ENCODE data around the gene GRK1. TPM values are rescaled to one million over a fixed set of nuclear protein-coding genes. Genes with fewer than 3 reads are reported as not detected.

GRK1 gene
- total and polyA plus RNA-seq, 2 of the 4 experiments (the other 2 are of a cell fraction) = not detected

DNA sequence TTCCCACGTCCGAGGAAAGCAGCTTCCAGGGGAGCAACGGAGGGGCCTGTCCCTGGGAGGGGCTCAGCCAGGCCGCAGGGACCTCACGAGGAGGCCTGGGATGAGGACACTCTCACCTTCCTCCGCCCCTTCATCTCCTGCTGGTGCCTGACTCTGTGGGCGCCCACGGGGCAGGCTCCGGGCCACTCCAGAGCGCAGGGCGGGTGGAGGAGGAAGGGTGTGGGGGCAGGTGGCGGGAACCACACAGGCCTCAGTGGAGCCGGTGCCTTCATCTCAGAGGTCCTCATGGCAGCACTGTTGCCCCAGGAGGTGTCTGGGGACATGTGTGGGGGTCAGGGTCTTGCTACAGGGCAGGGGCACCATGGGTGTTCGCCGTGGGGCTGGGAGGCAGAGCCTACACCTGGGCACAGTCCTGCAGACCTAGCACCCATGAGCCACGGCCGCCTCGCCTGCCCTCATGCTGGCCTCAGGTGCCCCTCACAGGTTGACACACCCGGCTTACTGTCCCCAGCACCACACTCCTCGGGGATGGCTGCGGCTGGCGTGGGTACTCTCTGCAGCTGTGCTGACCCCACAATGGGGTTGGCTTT is 81.9 kb downstream of the GRK1 start:
- Histone ChIP-seq H3K4me3 (ENCODE audit: insufficient read depth, low read depth, low read length) (no peak overlapping the region), H4K20me1 (ENCODE audit: insufficient read depth, low read length) (peaks cover 4% of the 10 kb centered on the region; the same call in 1 of the 2 replicates), H3K23ac (ENCODE audit: low read depth, low read length) (no peak overlapping the region), H4K91ac (ENCODE audit: insufficient read depth, low read depth, low read length) (no peak overlapping the region), H3K4me1 (ENCODE audit: control insufficient read depth, insufficient read depth, low read length) (no peaks in the 10 kb centered on the region), H2BK120ac (ENCODE audit: low read depth, low read length) (no peak overlapping the region), H3K9me1 (ENCODE audit: insufficient read depth, low read length) (0 out of 2 replicates have a peak, but pooled peaks cover 5% of the 10 kb centered on the region), H3K27ac (ENCODE audit: insufficient read depth, low read length) (no peak overlapping the region), H2AK9ac (replicated peaks; ENCODE audit: low read depth, low read length, poor library complexity) (no peak overlapping the region), H4K5ac (ENCODE audit: low read depth, low read length) (no peak overlapping the region), H3K9me3 (ENCODE audit: control insufficient read depth, insufficient read depth, low read length) (no peaks in the 10 kb centered on the region), H3K36me3 (ENCODE audit: control insufficient read depth, insufficient read depth, low read length) (no peaks in the 10 kb centered on the region), H2AFZ (replicated peaks; ENCODE audit: low read length, poor library complexity) (no peak overlapping the region), H3K79me1 (ENCODE audit: low read depth in 1 of 2, low read length in 2 of 2) (no peaks in the 10 kb centered on the region), H4K8ac (ENCODE audit: low read depth in 2 of 2, low read length in 2 of 2) (no peak overlapping the region), H3K14ac (replicated peaks; ENCODE audit: low read depth, low read length) (no peak overlapping the region), H3K9ac (ENCODE audit: low read depth, low read length) (no peak overlapping the region), H2AK5ac (ENCODE audit: low read depth, low read length) (no peak overlapping the region), H3K4me2 (ENCODE audit: low read depth, low read length) (no peak overlapping the region), H3K18ac (ENCODE audit: low read depth, low read length) (no peak overlapping the region), H2BK15ac (ENCODE audit: low read depth, low read length) (no peak overlapping the region), H2BK20ac (ENCODE audit: low read depth, low read length) (no peak overlapping the region), H3K56ac (ENCODE audit: extremely low read depth, insufficient read depth, low read length) (no peak overlapping the region), H3K4ac (ENCODE audit: low read depth, low read length) (no peak overlapping the region), H2BK5ac (ENCODE audit: low read depth, low read length, poor library complexity, severe bottlenecking) (no peak overlapping the region), H3K27me3 (ENCODE audit: control insufficient read depth, insufficient read depth, low read length) (peaks cover 15% of the 10 kb centered on the region)
- WGBS, 2 experiments (ENCODE audit: extremely low coverage in 2 of 2, insufficient read length in 1 of 2) = 75% methylated on average over 9 of the region's 22 CpGs; no CpG with 5 or more reads in 1 of the 2 experiments
- ChIA-PET CTCF (no interaction called here), POLR2A (ENCODE audit: unreplicated experiment) (no interaction called here)
- ATAC-seq (ENCODE audit: low read depth) = no peak
- BruUV-seq (replicated peaks) = no TSS peak
- dilution Hi-C loops (cut with HindIII; ENCODE audit: low sequenced_read_pairs, unreplicated experiment) (no loop called here), in situ Hi-C loops (cut with MboI; ENCODE audit: low sequenced_read_pairs) (no loop called here), intact Hi-C loops (cut with micrococcal nuclease) (no loop called here)
- no peak for TF ChIP-seq MXI1 (IDR thresholded peaks at IDR 0.05; ENCODE audit: borderline replicate concordance, low read depth, low read length)
- TF ChIP-seq, protein P1, sequence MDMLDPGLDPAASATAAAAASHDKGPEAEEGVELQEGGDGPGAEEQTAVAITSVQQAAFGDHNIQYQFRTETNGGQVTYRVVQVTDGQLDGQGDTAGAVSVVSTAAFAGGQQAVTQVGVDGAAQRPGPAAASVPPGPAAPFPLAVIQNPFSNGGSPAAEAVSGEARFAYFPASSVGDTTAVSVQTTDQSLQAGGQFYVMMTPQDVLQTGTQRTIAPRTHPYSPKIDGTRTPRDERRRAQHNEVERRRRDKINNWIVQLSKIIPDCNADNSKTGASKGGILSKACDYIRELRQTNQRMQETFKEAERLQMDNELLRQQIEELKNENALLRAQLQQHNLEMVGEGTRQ (IDR thresholded peaks at IDR 0.05; ENCODE audit: low read depth, low read length) = no peak
- TF ChIP-seq RFX5 (IDR thresholded peaks at IDR 0.05; ENCODE audit: low read depth, low read length) = no peak
- TF ChIP-seq CHD1 (IDR thresholded peaks at IDR 0.05; ENCODE audit: low read depth, low read length) = no peak
- no peak for TF ChIP-seq POLR2A (IDR thresholded peaks at IDR 0.05; ENCODE audit: low read depth, low read length)
- no peak for TF ChIP-seq MAFK (IDR thresholded peaks at IDR 0.05; ENCODE audit: low read depth, low read length)
- no peak for DNase-seq

Measured in IMR-90 (cell line).